Stimulated activated naive CD8-positive, alpha-beta T cell treated with anti-CD3 and anti-CD28 coated beads, Interleukin-15, Interleukin-2, amounts not matched to agents 100 ng/mL and 50 ng/mL, for 24 hours (primary cell): ENCODE measurements around the gene COL4A2.
A peak's percentile ranks its signal among the peaks of the same experiment; 100 is the strongest.
"Not testable (repeated sequence)": the region's sequence is repeated elsewhere in the genome, so short reads cannot be mapped to it uniquely, and the experiment has no call there.

Experiments used
- H3K27ac Mint-ChIP-seq: one replicate; pipeline ENCODE4 v1.8.0; 2021; ENCODE audit warnings: mild to moderate bottlenecking, mixed read lengths
- H3K27me3 Mint-ChIP-seq: one replicate; pipeline ENCODE4 v1.8.0; 2021; ENCODE audit warnings: mixed read lengths
- H3K36me3 Mint-ChIP-seq: one replicate; pipeline ENCODE4 v1.8.0; 2021; ENCODE audit warnings: low read depth, mixed read lengths
- H3K4me1 Mint-ChIP-seq: one replicate; pipeline ENCODE4 v1.8.0; 2021; ENCODE audit warnings: low read depth, mixed read lengths
- H3K4me3 Mint-ChIP-seq: one replicate; pipeline ENCODE4 v1.8.0; 2021; ENCODE audit warnings: mild to moderate bottlenecking, mixed read lengths
- H3K9me3 Mint-ChIP-seq: one replicate; pipeline ENCODE4 v1.8.0; 2021; ENCODE audit warnings: mixed read lengths

Gene COL4A2

GRCh38 chr13:110379905-110380341, 72.8 kb downstream of the COL4A2 start:
- peaks cover 20% of the 10 kb centered on the region for H3K27me3 Mint-ChIP-seq
- H3K36me3 Mint-ChIP-seq: no peaks in the 10 kb centered on the region
- peaks cover 8% of the 10 kb centered on the region for H3K9me3 Mint-ChIP-seq

GRCh38 chr13:110380359-110381028, 73.4 kb downstream of the COL4A2 start:
- H3K27me3 Mint-ChIP-seq: peaks cover 14% of the 10 kb centered on the region
- H3K36me3 Mint-ChIP-seq: no peaks in the 10 kb centered on the region
- H3K27ac Mint-ChIP-seq: peak overlapping the region; percentile 56
- H3K4me3 Mint-ChIP-seq: no peak overlapping the region
- peaks cover 8% of the 10 kb centered on the region for H3K9me3 Mint-ChIP-seq
- no peaks in the 10 kb centered on the region for H3K4me1 Mint-ChIP-seq

More at GRCh38 chr13:110379905-110380341, 72.8 kb downstream of the COL4A2 start:
- no peak overlapping the region for H3K4me3 Mint-ChIP-seq
- H3K27ac Mint-ChIP-seq: no peak overlapping the region
- H3K4me1 Mint-ChIP-seq: no peaks in the 10 kb centered on the region

GRCh38 chr13:110381029-110381360, 73.9 kb downstream of the COL4A2 start:
- Mint-ChIP-seq H3K4me1 (no peaks in the 10 kb centered on the region), H3K4me3 (no peak overlapping the region), H3K36me3 (no peaks in the 10 kb centered on the region), H3K27me3 (peaks cover 13% of the 10 kb centered on the region), H3K27ac (peak overlapping the region; percentile 56), H3K9me3 (peaks cover 8% of the 10 kb centered on the region)

GRCh38 chr13:110382229-110382628, 75.1 kb downstream of the COL4A2 start:
- Mint-ChIP-seq H3K4me3 (no peak overlapping the region), H3K4me1 (no peaks in the 10 kb centered on the region), H3K27ac (no peak overlapping the region), H3K36me3 (no peaks in the 10 kb centered on the region), H3K9me3 (peaks cover 8% of the 10 kb centered on the region), H3K27me3 (peaks cover 10% of the 10 kb centered on the region)

GRCh38 chr13:110382830-110383229, 75.7 kb downstream of the COL4A2 start:
- Mint-ChIP-seq H3K4me3 (no peak overlapping the region), H3K4me1 (no peaks in the 10 kb centered on the region), H3K27me3 (peaks cover 10% of the 10 kb centered on the region), H3K9me3 (peaks cover 8% of the 10 kb centered on the region), H3K36me3 (no peaks in the 10 kb centered on the region), H3K27ac (no peak overlapping the region)

GRCh38 chr13:110387451-110388107, 80.5 kb downstream of the COL4A2 start:
- Mint-ChIP-seq H3K4me3 (no peak overlapping the region), H3K27me3 (peaks cover 38% of the 10 kb centered on the region), H3K9me3 (peaks cover 6% of the 10 kb centered on the region), H3K36me3 (no peaks in the 10 kb centered on the region), H3K4me1 (no peaks in the 10 kb centered on the region), H3K27ac (no peak overlapping the region)

GRCh38 chr13:110388108-110388943, 81.2 kb downstream of the COL4A2 start:
- Mint-ChIP-seq H3K27me3 (peaks cover 41% of the 10 kb centered on the region), H3K27ac (no peak overlapping the region), H3K4me1 (no peaks in the 10 kb centered on the region), H3K9me3 (peaks cover 6% of the 10 kb centered on the region), H3K4me3 (no peak overlapping the region), H3K36me3 (no peaks in the 10 kb centered on the region)

- no peaks in the 10 kb centered on the region for H3K36me3 Mint-ChIP-seq
- H3K4me3 Mint-ChIP-seq: no peak overlapping the region
- peaks cover 57% of the 10 kb centered on the region for H3K27me3 Mint-ChIP-seq
- H3K27ac Mint-ChIP-seq: no peak overlapping the region
- peaks cover 6% of the 10 kb centered on the region for H3K9me3 Mint-ChIP-seq
- no peaks in the 10 kb centered on the region for H3K4me1 Mint-ChIP-seq
These were observed 83.5 kb downstream of the COL4A2 start for GRCh38 chr13:110390567-110390966.

GRCh38 chr13:110391273-110391672, 84.2 kb downstream of the COL4A2 start:
- H3K27me3 Mint-ChIP-seq: peaks cover 64% of the 10 kb centered on the region

GRCh38 chr13:110392510-110393240, 85.6 kb downstream of the COL4A2 start:
- H3K4me3 Mint-ChIP-seq: no peak overlapping the region
- H3K27ac Mint-ChIP-seq: no peak overlapping the region
- peaks cover 77% of the 10 kb centered on the region for H3K27me3 Mint-ChIP-seq
- no peaks in the 10 kb centered on the region for H3K36me3 Mint-ChIP-seq
- H3K4me1 Mint-ChIP-seq: no peaks in the 10 kb centered on the region
- peaks cover 6% of the 10 kb centered on the region for H3K9me3 Mint-ChIP-seq

More at GRCh38 chr13:110391273-110391672, 84.2 kb downstream of the COL4A2 start:
- no peaks in the 10 kb centered on the region for H3K4me1 Mint-ChIP-seq
- no peak overlapping the region for H3K4me3 Mint-ChIP-seq
- H3K27ac Mint-ChIP-seq: no peak overlapping the region
- H3K9me3 Mint-ChIP-seq: peaks cover 6% of the 10 kb centered on the region
- H3K36me3 Mint-ChIP-seq: no peaks in the 10 kb centered on the region

GRCh38 chr13:110393761-110394160, 86.7 kb downstream of the COL4A2 start:
- peaks cover 83% of the 10 kb centered on the region for H3K27me3 Mint-ChIP-seq
- H3K27ac Mint-ChIP-seq: no peak overlapping the region
- no peaks in the 10 kb centered on the region for H3K4me1 Mint-ChIP-seq
- H3K9me3 Mint-ChIP-seq: peaks cover 6% of the 10 kb centered on the region
- H3K36me3 Mint-ChIP-seq: no peaks in the 10 kb centered on the region
- H3K4me3 Mint-ChIP-seq: no peak overlapping the region

GRCh38 chr13:110394371-110394841, 87.3 kb downstream of the COL4A2 start:
- Mint-ChIP-seq H3K27me3 (peaks cover 83% of the 10 kb centered on the region), H3K9me3 (peaks cover 6% of the 10 kb centered on the region), H3K4me3 (no peak overlapping the region), H3K27ac (no peak overlapping the region), H3K36me3 (no peaks in the 10 kb centered on the region), H3K4me1 (no peaks in the 10 kb centered on the region)

- H3K36me3 Mint-ChIP-seq, H3K4me1 Mint-ChIP-seq, H3K9me3 Mint-ChIP-seq, H3K4me3 Mint-ChIP-seq, H3K27ac Mint-ChIP-seq: not testable (repeated sequence)
- H3K27me3 Mint-ChIP-seq: peaks cover 87% of the 10 kb centered on the region
These were observed 88.5 kb downstream of the COL4A2 start for GRCh38 chr13:110395616-110396015.

GRCh38 chr13:110396476-110396875, 89.4 kb downstream of the COL4A2 start:
- H3K36me3 Mint-ChIP-seq: no peaks in the 10 kb centered on the region
- no peak overlapping the region for H3K27ac Mint-ChIP-seq
- no peaks in the 10 kb centered on the region for H3K4me1 Mint-ChIP-seq
- no peaks in the 10 kb centered on the region for H3K9me3 Mint-ChIP-seq
- H3K4me3 Mint-ChIP-seq: no peak overlapping the region
- H3K27me3 Mint-ChIP-seq: peaks cover 87% of the 10 kb centered on the region
